WTC11 (cell line): ENCODE measurements around the gene MYOG.

ENCODE experiments used
- ELF4 ChIP-seq: sonication (generic); formaldehyde crosslinking; IDR thresholded peaks from 2 replicates; pipeline ENCODE4 v1.8.1; 2022; ENCODE audit warnings: low read depth, mild to moderate bottlenecking, moderate library complexity, missing genetic modification reagents
- FOXK1 ChIP-seq: sonication (generic); formaldehyde crosslinking; IDR thresholded peaks from 2 replicates; pipeline ENCODE4 v1.8.0; 2022; ENCODE audit warnings: mild to moderate bottlenecking, moderate library complexity, missing genetic modification reagents
- KAT7 ChIP-seq: sonication (generic); formaldehyde crosslinking; IDR thresholded peaks from 2 replicates; pipeline ENCODE4 v1.8.1; 2023; ENCODE audit warnings: missing genetic modification reagents, mild to moderate bottlenecking, borderline replicate concordance
- NFYB ChIP-seq: sonication (generic); formaldehyde crosslinking; conservative IDR thresholded peaks from 2 replicates; pipeline ENCODE4 v1.8.0; 2022; ENCODE audit warnings: low read depth, missing genetic modification reagents
- RELA ChIP-seq: sonication (generic); formaldehyde crosslinking; IDR thresholded peaks from 2 replicates; pipeline ENCODE4 v1.8.1; 2022; ENCODE audit warnings: missing genetic modification reagents, mild to moderate bottlenecking, borderline replicate concordance
- RORB ChIP-seq: fragments of 250-450 bp; sonication (Bioruptor Pico); IDR thresholded peaks from 2 replicates; pipeline ENCODE4 v1.9.0; 2021; ENCODE audit warnings: mild to moderate bottlenecking
- ZBTB21 ChIP-seq: sonication (generic); formaldehyde crosslinking; IDR thresholded peaks from 2 replicates; pipeline ENCODE4 v1.8.1; 2023; ENCODE audit warnings: mild to moderate bottlenecking, missing genetic modification reagents, borderline replicate concordance
- ZNF671 ChIP-seq: fragments of 250-450 bp; sonication (Bioruptor Pico); IDR thresholded peaks from 2 replicates; pipeline ENCODE4 v1.8.0; 2021; ENCODE audit warnings: mild to moderate bottlenecking
- TF ChIP-seq, protein P1 (sequence below): fragments of 200-600 bp; IDR thresholded peaks from 2 replicates; pipeline ENCODE4 v1.8.0; 2022; ENCODE audit warnings: antibody characterized with exemption
- TF ChIP-seq, protein P2 (sequence below): sonication (generic); formaldehyde crosslinking; IDR thresholded peaks from 2 replicates; pipeline ENCODE4 v1.8.1; 2023; ENCODE audit warnings: mild to moderate bottlenecking, missing genetic modification reagents, borderline replicate concordance
- TF ChIP-seq, protein P3 (sequence below): sonication (generic); formaldehyde crosslinking; IDR thresholded peaks from 2 replicates; pipeline ENCODE4 v1.8.0; 2023; ENCODE audit warnings: missing genetic modification reagents, mild to moderate bottlenecking, borderline replicate concordance
- TF ChIP-seq, protein P4 (sequence below): sonication (generic); formaldehyde crosslinking; conservative IDR thresholded peaks from 2 replicates; pipeline ENCODE4 v1.8.1; 2022; ENCODE audit warnings: mild to moderate bottlenecking, missing genetic modification reagents
- TF ChIP-seq, protein P5 (sequence below): sonication (generic); formaldehyde crosslinking; conservative IDR thresholded peaks from 2 replicates; pipeline ENCODE4 v1.8.1; 2023; ENCODE audit warnings: mild to moderate bottlenecking, low read depth, missing genetic modification reagents, moderate library complexity
- TF ChIP-seq, protein P6 (sequence below): sonication (generic); formaldehyde crosslinking; IDR thresholded peaks from 2 replicates; pipeline ENCODE4 v1.8.0; 2022; ENCODE audit warnings: mild to moderate bottlenecking, missing genetic modification reagents

DNA sequence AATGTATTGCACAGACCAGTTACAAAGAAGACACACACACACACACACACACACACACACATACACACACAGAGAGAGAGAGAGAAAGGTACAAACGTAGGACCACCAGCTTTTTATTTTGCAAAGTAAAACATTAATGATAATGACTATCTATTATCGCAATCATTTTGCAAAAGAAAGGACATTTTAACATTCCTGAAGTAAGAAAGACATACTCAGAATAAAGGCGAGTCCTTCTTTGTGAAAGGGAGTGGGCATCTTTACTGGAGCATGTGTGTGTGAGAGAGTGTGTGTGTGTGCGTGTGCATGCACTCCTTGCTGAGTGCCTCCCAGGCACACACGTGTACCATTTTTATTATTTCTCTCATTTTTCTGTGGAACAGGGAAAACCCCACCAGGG is 31.2 kb downstream of the MYOG start:
- TF ChIP-seq, protein P1, sequence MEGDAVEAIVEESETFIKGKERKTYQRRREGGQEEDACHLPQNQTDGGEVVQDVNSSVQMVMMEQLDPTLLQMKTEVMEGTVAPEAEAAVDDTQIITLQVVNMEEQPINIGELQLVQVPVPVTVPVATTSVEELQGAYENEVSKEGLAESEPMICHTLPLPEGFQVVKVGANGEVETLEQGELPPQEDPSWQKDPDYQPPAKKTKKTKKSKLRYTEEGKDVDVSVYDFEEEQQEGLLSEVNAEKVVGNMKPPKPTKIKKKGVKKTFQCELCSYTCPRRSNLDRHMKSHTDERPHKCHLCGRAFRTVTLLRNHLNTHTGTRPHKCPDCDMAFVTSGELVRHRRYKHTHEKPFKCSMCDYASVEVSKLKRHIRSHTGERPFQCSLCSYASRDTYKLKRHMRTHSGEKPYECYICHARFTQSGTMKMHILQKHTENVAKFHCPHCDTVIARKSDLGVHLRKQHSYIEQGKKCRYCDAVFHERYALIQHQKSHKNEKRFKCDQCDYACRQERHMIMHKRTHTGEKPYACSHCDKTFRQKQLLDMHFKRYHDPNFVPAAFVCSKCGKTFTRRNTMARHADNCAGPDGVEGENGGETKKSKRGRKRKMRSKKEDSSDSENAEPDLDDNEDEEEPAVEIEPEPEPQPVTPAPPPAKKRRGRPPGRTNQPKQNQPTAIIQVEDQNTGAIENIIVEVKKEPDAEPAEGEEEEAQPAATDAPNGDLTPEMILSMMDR, result no peak
- TF ChIP-seq, protein P2, sequence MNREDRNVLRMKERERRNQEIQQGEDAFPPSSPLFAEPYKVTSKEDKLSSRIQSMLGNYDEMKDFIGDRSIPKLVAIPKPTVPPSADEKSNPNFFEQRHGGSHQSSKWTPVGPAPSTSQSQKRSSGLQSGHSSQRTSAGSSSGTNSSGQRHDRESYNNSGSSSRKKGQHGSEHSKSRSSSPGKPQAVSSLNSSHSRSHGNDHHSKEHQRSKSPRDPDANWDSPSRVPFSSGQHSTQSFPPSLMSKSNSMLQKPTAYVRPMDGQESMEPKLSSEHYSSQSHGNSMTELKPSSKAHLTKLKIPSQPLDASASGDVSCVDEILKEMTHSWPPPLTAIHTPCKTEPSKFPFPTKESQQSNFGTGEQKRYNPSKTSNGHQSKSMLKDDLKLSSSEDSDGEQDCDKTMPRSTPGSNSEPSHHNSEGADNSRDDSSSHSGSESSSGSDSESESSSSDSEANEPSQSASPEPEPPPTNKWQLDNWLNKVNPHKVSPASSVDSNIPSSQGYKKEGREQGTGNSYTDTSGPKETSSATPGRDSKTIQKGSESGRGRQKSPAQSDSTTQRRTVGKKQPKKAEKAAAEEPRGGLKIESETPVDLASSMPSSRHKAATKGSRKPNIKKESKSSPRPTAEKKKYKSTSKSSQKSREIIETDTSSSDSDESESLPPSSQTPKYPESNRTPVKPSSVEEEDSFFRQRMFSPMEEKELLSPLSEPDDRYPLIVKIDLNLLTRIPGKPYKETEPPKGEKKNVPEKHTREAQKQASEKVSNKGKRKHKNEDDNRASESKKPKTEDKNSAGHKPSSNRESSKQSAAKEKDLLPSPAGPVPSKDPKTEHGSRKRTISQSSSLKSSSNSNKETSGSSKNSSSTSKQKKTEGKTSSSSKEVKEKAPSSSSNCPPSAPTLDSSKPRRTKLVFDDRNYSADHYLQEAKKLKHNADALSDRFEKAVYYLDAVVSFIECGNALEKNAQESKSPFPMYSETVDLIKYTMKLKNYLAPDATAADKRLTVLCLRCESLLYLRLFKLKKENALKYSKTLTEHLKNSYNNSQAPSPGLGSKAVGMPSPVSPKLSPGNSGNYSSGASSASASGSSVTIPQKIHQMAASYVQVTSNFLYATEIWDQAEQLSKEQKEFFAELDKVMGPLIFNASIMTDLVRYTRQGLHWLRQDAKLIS (CRISPR knock-in tag), result no peak
- TF ChIP-seq ZBTB21 (CRISPR knock-in tag) (no peak), KAT7 (CRISPR knock-in tag) (no peak), RELA (CRISPR knock-in tag) (no peak), FOXK1 (no peak), ELF4 (no peak), RORB (CRISPR knock-in tag) (no peak), ZNF671 (CRISPR knock-in tag) (no peak), NFYB (no peak)
- TF ChIP-seq, protein P3, sequence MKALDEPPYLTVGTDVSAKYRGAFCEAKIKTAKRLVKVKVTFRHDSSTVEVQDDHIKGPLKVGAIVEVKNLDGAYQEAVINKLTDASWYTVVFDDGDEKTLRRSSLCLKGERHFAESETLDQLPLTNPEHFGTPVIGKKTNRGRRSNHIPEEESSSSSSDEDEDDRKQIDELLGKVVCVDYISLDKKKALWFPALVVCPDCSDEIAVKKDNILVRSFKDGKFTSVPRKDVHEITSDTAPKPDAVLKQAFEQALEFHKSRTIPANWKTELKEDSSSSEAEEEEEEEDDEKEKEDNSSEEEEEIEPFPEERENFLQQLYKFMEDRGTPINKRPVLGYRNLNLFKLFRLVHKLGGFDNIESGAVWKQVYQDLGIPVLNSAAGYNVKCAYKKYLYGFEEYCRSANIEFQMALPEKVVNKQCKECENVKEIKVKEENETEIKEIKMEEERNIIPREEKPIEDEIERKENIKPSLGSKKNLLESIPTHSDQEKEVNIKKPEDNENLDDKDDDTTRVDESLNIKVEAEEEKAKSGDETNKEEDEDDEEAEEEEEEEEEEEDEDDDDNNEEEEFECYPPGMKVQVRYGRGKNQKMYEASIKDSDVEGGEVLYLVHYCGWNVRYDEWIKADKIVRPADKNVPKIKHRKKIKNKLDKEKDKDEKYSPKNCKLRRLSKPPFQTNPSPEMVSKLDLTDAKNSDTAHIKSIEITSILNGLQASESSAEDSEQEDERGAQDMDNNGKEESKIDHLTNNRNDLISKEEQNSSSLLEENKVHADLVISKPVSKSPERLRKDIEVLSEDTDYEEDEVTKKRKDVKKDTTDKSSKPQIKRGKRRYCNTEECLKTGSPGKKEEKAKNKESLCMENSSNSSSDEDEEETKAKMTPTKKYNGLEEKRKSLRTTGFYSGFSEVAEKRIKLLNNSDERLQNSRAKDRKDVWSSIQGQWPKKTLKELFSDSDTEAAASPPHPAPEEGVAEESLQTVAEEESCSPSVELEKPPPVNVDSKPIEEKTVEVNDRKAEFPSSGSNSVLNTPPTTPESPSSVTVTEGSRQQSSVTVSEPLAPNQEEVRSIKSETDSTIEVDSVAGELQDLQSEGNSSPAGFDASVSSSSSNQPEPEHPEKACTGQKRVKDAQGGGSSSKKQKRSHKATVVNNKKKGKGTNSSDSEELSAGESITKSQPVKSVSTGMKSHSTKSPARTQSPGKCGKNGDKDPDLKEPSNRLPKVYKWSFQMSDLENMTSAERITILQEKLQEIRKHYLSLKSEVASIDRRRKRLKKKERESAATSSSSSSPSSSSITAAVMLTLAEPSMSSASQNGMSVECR, result no peak
- TF ChIP-seq, protein P4, sequence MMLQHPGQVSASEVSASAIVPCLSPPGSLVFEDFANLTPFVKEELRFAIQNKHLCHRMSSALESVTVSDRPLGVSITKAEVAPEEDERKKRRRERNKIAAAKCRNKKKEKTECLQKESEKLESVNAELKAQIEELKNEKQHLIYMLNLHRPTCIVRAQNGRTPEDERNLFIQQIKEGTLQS (CRISPR knock-in tag), result no peak
- TF ChIP-seq, protein P5, sequence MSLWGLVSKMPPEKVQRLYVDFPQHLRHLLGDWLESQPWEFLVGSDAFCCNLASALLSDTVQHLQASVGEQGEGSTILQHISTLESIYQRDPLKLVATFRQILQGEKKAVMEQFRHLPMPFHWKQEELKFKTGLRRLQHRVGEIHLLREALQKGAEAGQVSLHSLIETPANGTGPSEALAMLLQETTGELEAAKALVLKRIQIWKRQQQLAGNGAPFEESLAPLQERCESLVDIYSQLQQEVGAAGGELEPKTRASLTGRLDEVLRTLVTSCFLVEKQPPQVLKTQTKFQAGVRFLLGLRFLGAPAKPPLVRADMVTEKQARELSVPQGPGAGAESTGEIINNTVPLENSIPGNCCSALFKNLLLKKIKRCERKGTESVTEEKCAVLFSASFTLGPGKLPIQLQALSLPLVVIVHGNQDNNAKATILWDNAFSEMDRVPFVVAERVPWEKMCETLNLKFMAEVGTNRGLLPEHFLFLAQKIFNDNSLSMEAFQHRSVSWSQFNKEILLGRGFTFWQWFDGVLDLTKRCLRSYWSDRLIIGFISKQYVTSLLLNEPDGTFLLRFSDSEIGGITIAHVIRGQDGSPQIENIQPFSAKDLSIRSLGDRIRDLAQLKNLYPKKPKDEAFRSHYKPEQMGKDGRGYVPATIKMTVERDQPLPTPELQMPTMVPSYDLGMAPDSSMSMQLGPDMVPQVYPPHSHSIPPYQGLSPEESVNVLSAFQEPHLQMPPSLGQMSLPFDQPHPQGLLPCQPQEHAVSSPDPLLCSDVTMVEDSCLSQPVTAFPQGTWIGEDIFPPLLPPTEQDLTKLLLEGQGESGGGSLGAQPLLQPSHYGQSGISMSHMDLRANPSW (CRISPR knock-in tag), result no peak
- TF ChIP-seq, protein P6, sequence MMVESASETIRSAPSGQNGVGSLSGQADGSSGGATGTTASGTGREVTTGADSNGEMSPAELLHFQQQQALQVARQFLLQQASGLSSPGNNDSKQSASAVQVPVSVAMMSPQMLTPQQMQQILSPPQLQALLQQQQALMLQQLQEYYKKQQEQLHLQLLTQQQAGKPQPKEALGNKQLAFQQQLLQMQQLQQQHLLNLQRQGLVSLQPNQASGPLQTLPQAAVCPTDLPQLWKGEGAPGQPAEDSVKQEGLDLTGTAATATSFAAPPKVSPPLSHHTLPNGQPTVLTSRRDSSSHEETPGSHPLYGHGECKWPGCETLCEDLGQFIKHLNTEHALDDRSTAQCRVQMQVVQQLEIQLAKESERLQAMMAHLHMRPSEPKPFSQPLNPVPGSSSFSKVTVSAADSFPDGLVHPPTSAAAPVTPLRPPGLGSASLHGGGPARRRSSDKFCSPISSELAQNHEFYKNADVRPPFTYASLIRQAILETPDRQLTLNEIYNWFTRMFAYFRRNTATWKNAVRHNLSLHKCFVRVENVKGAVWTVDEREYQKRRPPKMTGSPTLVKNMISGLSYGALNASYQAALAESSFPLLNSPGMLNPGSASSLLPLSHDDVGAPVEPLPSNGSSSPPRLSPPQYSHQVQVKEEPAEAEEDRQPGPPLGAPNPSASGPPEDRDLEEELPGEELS (CRISPR knock-in tag), result no peak
